ENCODE data around the gene NOTCH1.

NOTCH1 gene

GRCh38 chr9:136565086-136565714, 19.4 kb upstream of the NOTCH1 start:
- in situ Hi-C loops (cut with HindIII; ENCODE audit: low sequenced_read_pairs): no loop called here

GRCh38 chr9:136564379-136564988, 18.6 kb upstream of the NOTCH1 start:
- in situ Hi-C loops (cut with HindIII; ENCODE audit: low sequenced_read_pairs): no loop called here

GRCh38 chr9:136563646-136564325, 17.9 kb upstream of the NOTCH1 start:
- in situ Hi-C loops (cut with HindIII; ENCODE audit: low sequenced_read_pairs): no loop called here

GRCh38 chr9:136562746-136563495, 17.1 kb upstream of the NOTCH1 start:
- in situ Hi-C loops (cut with HindIII; ENCODE audit: low sequenced_read_pairs): no loop called here

- in situ Hi-C loops (cut with HindIII; ENCODE audit: low sequenced_read_pairs): no loop called here
These were observed 15.9 kb upstream of the NOTCH1 start for GRCh38 chr9:136561779-136562178.

GRCh38 chr9:136560586-136560985, 14.7 kb upstream of the NOTCH1 start:
- in situ Hi-C loops (cut with HindIII; ENCODE audit: low sequenced_read_pairs): no loop called here

- in situ Hi-C loops (cut with HindIII; ENCODE audit: low sequenced_read_pairs): loop anchor here (5.0 kb wide), 1 partner anchor 72 kb away; no protein-coding TSS in a partner anchor
These were observed 13.5 kb upstream of the NOTCH1 start for GRCh38 chr9:136559371-136559770.

GRCh38 chr9:136558846-136559245, 13.0 kb upstream of the NOTCH1 start:
- in situ Hi-C loops (cut with HindIII; ENCODE audit: low sequenced_read_pairs): loop anchor here (5.0 kb wide), 1 partner anchor 72 kb away; no protein-coding TSS in a partner anchor

GRCh38 chr9:136558373-136558772, 12.5 kb upstream of the NOTCH1 start:
- in situ Hi-C loops (cut with HindIII; ENCODE audit: low sequenced_read_pairs): loop anchor here (5.0 kb wide), 1 partner anchor 71 kb away; no protein-coding TSS in a partner anchor

GRCh38 chr9:136557036-136557435, 11.2 kb upstream of the NOTCH1 start:
- in situ Hi-C loops (cut with HindIII; ENCODE audit: low sequenced_read_pairs): loop anchor here (5.0 kb wide), 1 partner anchor 70 kb away; no protein-coding TSS in a partner anchor

GRCh38 chr9:136556166-136556565, 10.3 kb upstream of the NOTCH1 start:
- in situ Hi-C loops (cut with HindIII; ENCODE audit: low sequenced_read_pairs): loop anchor here (5.0 kb wide), 1 partner anchor 69 kb away; no protein-coding TSS in a partner anchor

- in situ Hi-C loops (cut with HindIII; ENCODE audit: low sequenced_read_pairs): loop anchor here (5.0 kb wide), 1 partner anchor 68 kb away; no protein-coding TSS in a partner anchor
These were observed 9.0 kb upstream of the NOTCH1 start for GRCh38 chr9:136554870-136555269.

- in situ Hi-C loops (cut with HindIII; ENCODE audit: low sequenced_read_pairs): no loop called here
These were observed 7.7 kb upstream of the NOTCH1 start for GRCh38 chr9:136553581-136553980.

GRCh38 chr9:136552117-136552703, 6.4 kb upstream of the NOTCH1 start:
- in situ Hi-C loops (cut with HindIII; ENCODE audit: low sequenced_read_pairs): no loop called here

- in situ Hi-C loops (cut with HindIII; ENCODE audit: low sequenced_read_pairs): no loop called here
These were observed 5.7 kb upstream of the NOTCH1 start for GRCh38 chr9:136551401-136552116.

GRCh38 chr9:136550439-136551289, 4.8 kb upstream of the NOTCH1 start:
- in situ Hi-C loops (cut with HindIII; ENCODE audit: low sequenced_read_pairs): no loop called here

GRCh38 chr9:136549010-136549980, 3.4 kb upstream of the NOTCH1 start:
- in situ Hi-C loops (cut with HindIII; ENCODE audit: low sequenced_read_pairs): no loop called here

Measured in DLD1 (cell line).